CD4-positive, alpha-beta T cell (primary cell): ENCODE data around the gene KCNQ4. TPM values are rescaled to one million over a fixed set of nuclear protein-coding genes. Genes with fewer than 3 reads are reported as not detected.
A peak's percentile ranks its signal among the peaks of the same experiment; 100 is the strongest.

ENCODE experiments used
- ATAC-seq: fragments of 200-7000 bp; cut with Tn5 transposase; one replicate; pipeline ENCODE4 v1.10.0; 2022; ENCODE audit warnings: mild to moderate bottlenecking; ENCODE audit not compliant: poor library complexity
- CTCF ChIA-PET: fragments of 350-600 bp; sonication (Branson Sonifier 250); formaldehyde crosslinking; loops from one replicate; lab custom pipeline; 2021; ENCODE audit warnings: antibody characterized with exemption, inconsistent platforms; lab: Charles Lee
- POLR2A ChIA-PET: fragments of 350-600 bp; sonication (Branson Sonifier 250); formaldehyde crosslinking; loops from one replicate; lab custom pipeline; 2021; ENCODE audit warnings: antibody characterized with exemption, inconsistent platforms; lab: Charles Lee
- DNase-seq, 14 experiments: peaks; one replicate each; pipeline ENCODE4 v3.0.0-alpha.2; 2013 to 2020; ENCODE audit warnings: mixed read lengths in 2 of 14
- H3K27ac ChIP-seq, 2 donors: one replicate each; pipeline versions ENCODE4 v1.5.1 to v1.7.0; 2013; ENCODE audit warnings: low read length in 2 of 2, low read depth in 1 of 2, mild to moderate bottlenecking in 1 of 2
- H3K27me3 ChIP-seq, 2 experiments: 1 replicate in 1 of 2; 2 replicates in 1 of 2; pipeline versions ENCODE4 v1.6.1 to v1.7.0; 2013; ENCODE audit warnings: low read length in 2 of 2, control low read depth in 1 of 2, mild to moderate bottlenecking in 1 of 2, moderate library complexity in 1 of 2; ENCODE audit not compliant: insufficient read depth in 2 of 2, control insufficient read depth in 1 of 2
- H3K36me3 ChIP-seq: one replicate; pipeline ENCODE4 v1.6.1; 2013; ENCODE audit warnings: low read length, control low read depth; ENCODE audit not compliant: insufficient read depth
- H3K4me1 ChIP-seq: one replicate; pipeline ENCODE4 v1.6.1; 2013; ENCODE audit warnings: low read length, control low read depth; ENCODE audit not compliant: insufficient read depth
- H3K4me3 ChIP-seq: one replicate; pipeline ENCODE4 v1.5.1; 2013; ENCODE audit warnings: mild to moderate bottlenecking, low read length, moderate library complexity
- H3K9me3 ChIP-seq, 2 experiments: 1 replicate in 1 of 2; 2 replicates in 1 of 2; pipeline versions ENCODE4 v1.6.1 to v1.7.0; 2013; ENCODE audit warnings: low read length in 2 of 2, mild to moderate bottlenecking in 2 of 2, control low read depth in 1 of 2, moderate library complexity in 1 of 2; ENCODE audit not compliant: control insufficient read depth in 1 of 2, insufficient read depth in 1 of 2
- H3K27ac Mint-ChIP-seq: one replicate; pipeline ENCODE4 v1.8.0; 2020; ENCODE audit warnings: mixed read lengths
- H3K27me3 Mint-ChIP-seq: one replicate; pipeline ENCODE4 v1.8.0; 2021; ENCODE audit warnings: mixed read lengths
- H3K36me3 Mint-ChIP-seq: one replicate; pipeline ENCODE4 v1.8.0; 2021; ENCODE audit warnings: low read depth, mixed read lengths
- H3K4me1 Mint-ChIP-seq: one replicate; pipeline ENCODE4 v1.8.0; 2021; ENCODE audit warnings: low read depth, mixed read lengths
- H3K4me3 Mint-ChIP-seq: one replicate; pipeline ENCODE4 v1.8.0; 2020; ENCODE audit warnings: mild to moderate bottlenecking, mixed read lengths
- H3K9me3 Mint-ChIP-seq: one replicate; pipeline ENCODE4 v1.8.0; 2020; ENCODE audit warnings: mixed read lengths
- intact Hi-C, 2 experiments: fragments of 100-400 bp; cut with DNase I in 1 of 2; cut with micrococcal nuclease in 1 of 2; formaldehyde crosslinking; loops; one replicate each; pipeline versions ENCODE4 v1.15.1 to v1.9.0; 2023 to 2025; cut with DNase I, micrococcal nuclease
- total RNA-seq, 174 experiments: library from RNA in 2 of 174; stranded (reverse) in 2 of 174; gene quantifications; one replicate each; pipeline ENCODE4 v1.2.3 and lab custom pipeline; 2021 to 2026
- TF ChIP-seq, protein P1 (sequence below): fragments of 200-600 bp; IDR thresholded peaks from one replicate; pipeline ENCODE4 v1.8.0; 2022; ENCODE audit warnings: antibody characterized with exemption, mild to moderate bottlenecking

The KCNQ4 gene
- total RNA-seq, 2 experiments from 2014 or later: 0.25 to 0.30 TPM

DNA sequence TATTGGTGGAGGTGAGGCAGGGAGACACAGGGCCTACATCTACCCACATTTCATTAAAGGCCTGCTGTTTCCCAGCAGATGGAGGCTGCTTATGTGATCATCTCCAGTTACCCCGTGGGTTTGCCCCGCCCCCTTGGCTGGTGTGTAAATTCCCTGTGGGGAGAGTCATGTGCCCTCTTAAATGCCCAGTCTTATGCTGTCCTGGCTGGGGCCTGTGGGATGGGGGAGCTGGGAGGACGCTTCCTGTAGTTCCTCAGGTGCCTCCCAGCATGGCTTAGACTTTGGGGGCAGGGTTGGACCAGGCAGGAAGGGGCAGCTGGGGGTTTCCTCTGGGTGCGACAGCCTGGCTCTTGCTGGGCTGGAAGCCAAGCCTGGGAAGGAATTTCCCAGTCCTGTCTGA, 94.1 kb downstream of the KCNQ4 start:
- H3K9me3 Mint-ChIP-seq: peaks cover 2% of the 10 kb centered on the region
- Histone ChIP-seq H3K27me3 (peaks cover 8 to 10% of the 10 kb centered on the region in 2 experiments), H3K9me3 (no peaks in the 10 kb centered on the region), H3K4me1 (peaks cover 32% of the 10 kb centered on the region), H3K36me3 (no peaks in the 10 kb centered on the region), H3K27ac (no peak overlapping the region), H3K4me3 (no peak overlapping the region)
- no peak overlapping the region for H3K27ac Mint-ChIP-seq
- H3K4me3 Mint-ChIP-seq: no peak overlapping the region
- DNase-seq (peak in 3 of 14 experiments; percentile 14 to 64 (median 42)), ATAC-seq (no peak)
- TF ChIP-seq, protein P1, sequence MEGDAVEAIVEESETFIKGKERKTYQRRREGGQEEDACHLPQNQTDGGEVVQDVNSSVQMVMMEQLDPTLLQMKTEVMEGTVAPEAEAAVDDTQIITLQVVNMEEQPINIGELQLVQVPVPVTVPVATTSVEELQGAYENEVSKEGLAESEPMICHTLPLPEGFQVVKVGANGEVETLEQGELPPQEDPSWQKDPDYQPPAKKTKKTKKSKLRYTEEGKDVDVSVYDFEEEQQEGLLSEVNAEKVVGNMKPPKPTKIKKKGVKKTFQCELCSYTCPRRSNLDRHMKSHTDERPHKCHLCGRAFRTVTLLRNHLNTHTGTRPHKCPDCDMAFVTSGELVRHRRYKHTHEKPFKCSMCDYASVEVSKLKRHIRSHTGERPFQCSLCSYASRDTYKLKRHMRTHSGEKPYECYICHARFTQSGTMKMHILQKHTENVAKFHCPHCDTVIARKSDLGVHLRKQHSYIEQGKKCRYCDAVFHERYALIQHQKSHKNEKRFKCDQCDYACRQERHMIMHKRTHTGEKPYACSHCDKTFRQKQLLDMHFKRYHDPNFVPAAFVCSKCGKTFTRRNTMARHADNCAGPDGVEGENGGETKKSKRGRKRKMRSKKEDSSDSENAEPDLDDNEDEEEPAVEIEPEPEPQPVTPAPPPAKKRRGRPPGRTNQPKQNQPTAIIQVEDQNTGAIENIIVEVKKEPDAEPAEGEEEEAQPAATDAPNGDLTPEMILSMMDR: no peak
- H3K27me3 Mint-ChIP-seq: peaks cover 11% of the 10 kb centered on the region
- POLR2A ChIA-PET: interaction anchor here (3.3 kb wide), 1 partner anchor 16 kb away, joined by 23 read pairs; the partner anchor contains the start of gene CITED4
- no peaks in the 10 kb centered on the region for H3K36me3 Mint-ChIP-seq
- peaks cover 16% of the 10 kb centered on the region for H3K4me1 Mint-ChIP-seq
- CTCF ChIA-PET: no interaction called here
- intact Hi-C loops: no loop called here

DNA sequence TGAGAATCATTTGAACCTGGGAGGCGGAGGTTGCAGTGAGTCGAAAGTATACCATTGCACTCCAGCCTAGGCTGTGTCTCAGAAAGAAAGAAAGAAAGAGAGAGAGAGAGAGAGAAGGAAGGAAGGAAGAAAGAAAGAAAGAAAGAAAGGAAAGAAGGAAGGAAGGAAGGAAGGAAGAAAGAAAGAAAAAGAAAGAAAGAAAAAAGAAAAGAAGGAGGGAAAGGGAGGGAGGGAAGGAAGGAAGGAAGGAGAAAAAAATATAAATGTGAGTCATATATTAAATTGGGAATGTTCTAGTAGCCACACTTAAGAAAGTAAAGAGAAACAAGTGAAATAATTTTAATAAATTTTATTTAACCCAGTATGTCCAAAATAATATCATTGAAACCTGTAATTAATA, 95.3 kb downstream of the KCNQ4 start:
- Histone ChIP-seq H3K4me3 (no peak overlapping the region), H3K9me3 (peaks cover 0 to 2% of the 10 kb centered on the region in 2 experiments), H3K4me1 (peaks cover 32% of the 10 kb centered on the region), H3K27me3 (peaks cover 15 to 19% of the 10 kb centered on the region in 2 experiments), H3K27ac (no peak overlapping the region), H3K36me3 (no peaks in the 10 kb centered on the region)
- peaks cover 2% of the 10 kb centered on the region for H3K9me3 Mint-ChIP-seq
- POLR2A ChIA-PET: no interaction called here
- H3K36me3 Mint-ChIP-seq: no peaks in the 10 kb centered on the region
- intact Hi-C loops: no loop called here
- no peak overlapping the region for H3K4me3 Mint-ChIP-seq
- ATAC-seq (no peak), DNase-seq (no peak)
- no peak overlapping the region for H3K27ac Mint-ChIP-seq
- TF ChIP-seq, protein P1: no peak
- peaks cover 21% of the 10 kb centered on the region for H3K27me3 Mint-ChIP-seq
- peaks cover 19% of the 10 kb centered on the region for H3K4me1 Mint-ChIP-seq
- CTCF ChIA-PET: no interaction called here

DNA sequence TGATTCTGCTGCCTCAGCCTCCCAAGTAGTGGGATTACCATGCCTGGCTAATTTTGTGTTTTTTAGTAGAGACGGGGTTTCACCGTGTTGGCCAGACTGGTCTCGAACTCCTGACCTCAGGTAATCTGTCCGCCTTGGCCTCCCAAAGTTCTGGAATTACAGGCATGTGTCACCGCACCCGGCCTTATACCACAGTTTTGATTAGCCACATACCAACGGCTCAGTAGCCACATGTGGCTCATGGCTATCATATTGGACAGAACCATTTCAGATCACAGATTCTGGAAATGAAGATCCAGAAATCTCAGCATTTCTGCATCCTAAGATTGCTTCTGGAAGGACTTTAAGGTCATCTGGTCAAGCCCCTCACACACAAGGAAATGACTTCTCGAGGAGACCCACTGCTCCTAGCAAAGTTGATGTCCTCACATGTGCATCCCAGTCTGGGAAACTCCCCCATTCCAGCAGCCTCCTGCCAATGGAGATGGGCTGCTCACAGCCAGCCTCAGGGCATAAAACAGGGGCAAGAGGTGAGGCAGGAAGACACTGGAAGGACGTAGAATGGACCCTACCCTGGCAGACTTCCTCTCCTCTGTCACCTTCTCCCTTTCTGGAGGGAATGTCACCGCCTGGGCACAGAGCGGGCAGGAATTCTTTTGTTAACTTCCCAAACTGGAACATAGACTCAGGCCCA, 96.0 kb downstream of the KCNQ4 start:
- no peak for DNase-seq
- peaks cover 2% of the 10 kb centered on the region for H3K9me3 Mint-ChIP-seq
- H3K27ac Mint-ChIP-seq: no peak overlapping the region
- H3K36me3 Mint-ChIP-seq: no peaks in the 10 kb centered on the region
- peaks cover 21% of the 10 kb centered on the region for H3K4me1 Mint-ChIP-seq
- no peak overlapping the region for H3K4me3 ChIP-seq
- H3K27me3 Mint-ChIP-seq: peaks cover 25% of the 10 kb centered on the region
- TF ChIP-seq, protein P1: no peak
- H3K36me3 ChIP-seq: no peaks in the 10 kb centered on the region
- ChIA-PET POLR2A (no interaction called here), CTCF (no interaction called here)
- H3K27ac ChIP-seq: no peak overlapping the region
- intact Hi-C loops: no loop called here
- peaks cover 34% of the 10 kb centered on the region for H3K4me1 ChIP-seq
- no peak for ATAC-seq
- H3K4me3 Mint-ChIP-seq: no peak overlapping the region
- peaks cover 21 to 22% of the 10 kb centered on the region in 2 experiments for H3K27me3 ChIP-seq
- peaks cover 0 to 4% of the 10 kb centered on the region in 2 experiments for H3K9me3 ChIP-seq
